Ascending aorta (tissue), 2 donors: ENCODE data around the gene FOXI1. TPM values are rescaled to one million over a fixed set of nuclear protein-coding genes. Genes with fewer than 3 reads are reported as not detected.

ENCODE experiments used
- DNase-seq, 2 donors: peaks; one replicate each; pipeline ENCODE4 v3.0.0-alpha.2; 2019; ENCODE audit warnings: low spot score in 2 of 2
- H3K27ac ChIP-seq, 2 donors: fragments of 200-600 bp; sonication (generic); one replicate each; pipeline ENCODE4 v1.5.1; 2016 to 2017; ENCODE audit warnings: mild to moderate bottlenecking in 1 of 2
- H3K27me3 ChIP-seq: fragments of 200-600 bp; sonication (generic); one replicate; pipeline ENCODE4 v1.5.1; 2017
- H3K36me3 ChIP-seq, 2 donors: fragments of 200-600 bp; sonication (generic); one replicate each; pipeline ENCODE4 v1.5.1; 2016
- H3K4me1 ChIP-seq, 2 donors: fragments of 200-600 bp; sonication (generic); one replicate each; pipeline ENCODE4 v1.5.1; 2016 to 2017; ENCODE audit warnings: mild to moderate bottlenecking in 1 of 2
- H3K4me3 ChIP-seq, 2 donors: fragments of 200-600 bp; sonication (generic); one replicate each; pipeline ENCODE4 v1.5.1; 2016 to 2017; ENCODE audit warnings: mild to moderate bottlenecking in 1 of 2
- H3K9me3 ChIP-seq, 2 donors: fragments of 200-600 bp; sonication (generic); one replicate each; pipeline ENCODE4 v1.5.1; 2016
- intact Hi-C: fragments of 100-400 bp; cut with DNase I; formaldehyde crosslinking; loops from one replicate; pipeline ENCODE4 v1.15.1; 2023
- total RNA-seq: library from RNA; depleted of rRNA; stranded (reverse); fragments of >200 nt; gene quantifications from one replicate; pipeline ENCODE4 v1.1.0, GENCODE V29; 2016
- TF ChIP-seq, protein P1 (sequence below), 3 experiments: fragments of 200-600 bp in 2 of 3; fragments of 450-650 bp in 1 of 3; sonication (generic) in 2 of 3; IDR thresholded peaks; one replicate each; pipeline ENCODE4 v1.5.1; 2016 to 2019; ENCODE audit warnings: antibody characterized with exemption in 3 of 3, mild to moderate bottlenecking in 1 of 3, moderate library complexity in 1 of 3

FOXI1 gene
- total RNA-seq, 1 donor from 2014 or later = not detected

DNA sequence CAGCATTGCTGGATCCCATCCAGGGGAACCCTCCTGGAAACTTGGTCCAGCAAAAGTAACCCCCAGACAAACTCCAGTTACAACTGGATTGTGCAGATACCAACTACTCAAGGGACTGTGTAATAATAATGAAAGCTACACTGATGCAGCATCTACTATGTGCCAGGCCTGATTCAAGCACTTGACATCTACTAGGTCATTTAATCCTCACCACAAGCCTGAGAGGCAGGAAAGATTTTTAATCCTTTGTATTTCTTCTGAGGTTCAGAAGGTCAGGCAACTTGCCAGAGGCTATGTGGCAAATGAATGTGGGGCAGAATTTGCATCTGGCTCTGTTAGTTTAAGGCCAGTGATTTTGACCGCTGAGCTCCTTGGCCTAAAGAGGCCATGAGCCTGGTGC is 29.5 kb upstream of the FOXI1 start:
- DNase-seq = no peak
- H3K27ac ChIP-seq = no peak overlapping the region
- no peaks in the 10 kb centered on the region for H3K9me3 ChIP-seq
- intact Hi-C loops = no loop called here
- H3K4me3 ChIP-seq = no peak overlapping the region
- H3K4me1 ChIP-seq = no peaks in the 10 kb centered on the region
- TF ChIP-seq, protein P1, sequence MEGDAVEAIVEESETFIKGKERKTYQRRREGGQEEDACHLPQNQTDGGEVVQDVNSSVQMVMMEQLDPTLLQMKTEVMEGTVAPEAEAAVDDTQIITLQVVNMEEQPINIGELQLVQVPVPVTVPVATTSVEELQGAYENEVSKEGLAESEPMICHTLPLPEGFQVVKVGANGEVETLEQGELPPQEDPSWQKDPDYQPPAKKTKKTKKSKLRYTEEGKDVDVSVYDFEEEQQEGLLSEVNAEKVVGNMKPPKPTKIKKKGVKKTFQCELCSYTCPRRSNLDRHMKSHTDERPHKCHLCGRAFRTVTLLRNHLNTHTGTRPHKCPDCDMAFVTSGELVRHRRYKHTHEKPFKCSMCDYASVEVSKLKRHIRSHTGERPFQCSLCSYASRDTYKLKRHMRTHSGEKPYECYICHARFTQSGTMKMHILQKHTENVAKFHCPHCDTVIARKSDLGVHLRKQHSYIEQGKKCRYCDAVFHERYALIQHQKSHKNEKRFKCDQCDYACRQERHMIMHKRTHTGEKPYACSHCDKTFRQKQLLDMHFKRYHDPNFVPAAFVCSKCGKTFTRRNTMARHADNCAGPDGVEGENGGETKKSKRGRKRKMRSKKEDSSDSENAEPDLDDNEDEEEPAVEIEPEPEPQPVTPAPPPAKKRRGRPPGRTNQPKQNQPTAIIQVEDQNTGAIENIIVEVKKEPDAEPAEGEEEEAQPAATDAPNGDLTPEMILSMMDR (IDR thresholded peaks at IDR 0.05) = no peak
- H3K27me3 ChIP-seq = no peaks in the 10 kb centered on the region
- no peaks in the 10 kb centered on the region for H3K36me3 ChIP-seq

DNA sequence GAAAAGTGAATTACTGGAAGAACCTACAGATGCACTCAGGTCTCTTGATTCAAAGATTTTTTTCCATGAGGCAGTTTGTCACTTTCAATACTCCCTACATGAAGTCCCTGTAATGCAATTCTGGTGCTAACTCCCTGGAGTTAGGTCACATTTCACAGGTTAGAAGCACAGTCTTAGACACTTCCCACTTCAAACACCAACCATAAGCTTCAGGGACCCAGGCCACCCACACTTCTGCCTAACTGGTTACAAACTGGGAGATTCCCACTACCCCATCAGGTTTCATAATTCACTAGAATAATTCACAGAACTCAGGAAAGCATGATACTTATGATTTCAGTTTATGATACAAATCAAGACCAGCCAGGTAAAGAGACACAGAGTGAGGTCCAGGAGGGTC is 29.0 kb upstream of the FOXI1 start:
- no peaks in the 10 kb centered on the region for H3K36me3 ChIP-seq
- intact Hi-C loops = no loop called here
- H3K4me3 ChIP-seq = no peak overlapping the region
- no peaks in the 10 kb centered on the region for H3K4me1 ChIP-seq
- H3K27ac ChIP-seq = no peak overlapping the region
- no peaks in the 10 kb centered on the region for H3K27me3 ChIP-seq
- H3K9me3 ChIP-seq = no peaks in the 10 kb centered on the region
- DNase-seq = no peak
- TF ChIP-seq, protein P1 (IDR thresholded peaks at IDR 0.05) = no peak

DNA sequence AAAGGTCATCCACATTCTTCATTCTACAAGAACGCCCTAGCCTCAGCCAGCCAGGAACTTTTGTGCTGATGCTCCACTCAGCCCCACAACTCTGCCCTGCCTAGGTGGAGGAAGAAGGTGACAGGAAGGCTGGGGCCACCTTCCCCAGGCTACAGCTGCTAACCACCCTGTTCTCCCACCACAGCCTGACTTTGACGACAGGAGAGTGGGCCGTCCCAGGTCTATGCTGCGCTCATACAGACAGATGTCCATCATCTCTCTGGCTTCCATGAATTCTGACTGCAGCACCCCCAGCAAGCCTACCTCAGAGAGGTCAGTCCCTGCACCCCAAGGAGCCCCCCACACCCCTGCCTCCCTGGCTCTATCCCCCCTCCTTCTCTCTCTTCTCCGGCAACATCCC is 28.2 kb upstream of the FOXI1 start:
- TF ChIP-seq, protein P1 (IDR thresholded peaks at IDR 0.05) = no peak

DNA sequence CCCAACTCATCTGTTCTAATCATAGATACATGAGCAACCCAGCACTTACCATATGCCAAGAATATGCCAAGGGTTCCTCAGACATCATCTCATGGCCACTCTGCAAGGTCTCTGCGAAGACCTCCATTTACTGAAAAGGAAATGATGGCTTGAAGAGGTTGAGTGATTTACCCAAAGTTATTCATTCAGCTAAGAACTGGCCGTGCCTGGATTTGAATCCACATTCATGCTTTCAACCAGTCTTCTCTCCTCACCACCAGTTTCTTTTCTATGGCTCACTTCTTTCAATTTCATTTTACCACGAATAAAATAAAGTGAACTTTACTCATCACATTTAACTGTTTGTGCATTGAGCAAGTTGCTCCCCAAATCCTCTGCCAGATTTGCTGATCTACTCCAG is 27.2 kb upstream of the FOXI1 start:
- Histone ChIP-seq H3K4me1 (no peaks in the 10 kb centered on the region), H3K36me3 (no peaks in the 10 kb centered on the region), H3K27me3 (no peaks in the 10 kb centered on the region), H3K4me3 (no peak overlapping the region), H3K27ac (no peak overlapping the region), H3K9me3 (no peaks in the 10 kb centered on the region)
- TF ChIP-seq, protein P1 (IDR thresholded peaks at IDR 0.05) = no peak
- no peak for DNase-seq
- intact Hi-C loops = no loop called here

More for the DNA sequence above, 28.2 kb upstream of the FOXI1 start:
- H3K9me3 ChIP-seq = no peaks in the 10 kb centered on the region
- no peak overlapping the region for H3K4me3 ChIP-seq
- H3K36me3 ChIP-seq = no peaks in the 10 kb centered on the region
- intact Hi-C loops = no loop called here
- no peak overlapping the region for H3K27ac ChIP-seq
- DNase-seq = no peak
- H3K27me3 ChIP-seq = no peaks in the 10 kb centered on the region
- no peaks in the 10 kb centered on the region for H3K4me1 ChIP-seq

DNA sequence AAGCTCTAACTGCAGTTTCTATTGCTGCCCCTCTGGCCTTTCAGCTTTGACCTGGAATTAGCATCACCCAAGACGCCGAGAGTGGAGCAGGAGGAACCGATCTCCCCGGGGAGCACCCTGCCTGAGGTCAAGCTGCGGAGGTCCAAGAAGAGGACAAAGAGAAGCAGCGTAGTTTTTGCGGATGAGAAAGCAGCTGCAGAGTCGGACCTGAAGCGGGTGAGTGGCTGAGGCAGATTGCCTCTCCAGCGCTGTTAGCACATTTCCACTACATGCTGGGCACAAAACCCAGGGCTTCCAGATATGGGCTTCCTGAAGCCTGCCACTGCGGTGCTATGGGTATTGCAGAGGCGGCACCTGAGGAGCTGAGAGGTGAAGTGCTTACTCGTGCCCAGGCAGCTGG is 26.8 kb upstream of the FOXI1 start:
- TF ChIP-seq, protein P1 (IDR thresholded peaks at IDR 0.05) = no peak
- H3K27ac ChIP-seq = no peak overlapping the region
- H3K36me3 ChIP-seq = no peaks in the 10 kb centered on the region
- H3K9me3 ChIP-seq = no peaks in the 10 kb centered on the region
- H3K27me3 ChIP-seq = no peaks in the 10 kb centered on the region
- no peaks in the 10 kb centered on the region for H3K4me1 ChIP-seq
- intact Hi-C loops = no loop called here
- peak in 1 of 2 donors; percentile 21 for DNase-seq
- no peak overlapping the region for H3K4me3 ChIP-seq

DNA sequence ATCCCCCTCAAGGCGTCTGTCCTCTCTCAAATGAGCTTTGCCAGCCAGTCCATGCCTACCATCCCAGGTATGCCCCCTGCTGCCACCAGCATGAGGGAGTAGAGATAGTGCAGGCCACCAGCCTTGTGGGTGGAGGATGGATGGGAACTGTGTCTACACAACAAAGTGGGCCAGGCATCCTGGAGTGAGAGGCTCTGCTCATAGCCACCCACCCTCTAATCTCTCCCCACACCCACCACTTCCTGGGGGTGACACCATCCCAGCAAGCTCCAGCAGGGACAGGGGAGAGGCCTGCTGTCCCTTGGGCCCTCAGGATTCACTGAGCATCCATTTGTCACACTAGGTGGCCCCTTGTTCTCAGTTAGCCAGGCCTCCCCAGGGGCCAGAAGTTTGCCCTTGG is 25.5 kb upstream of the FOXI1 start:
- H3K36me3 ChIP-seq = no peaks in the 10 kb centered on the region
- intact Hi-C loops = no loop called here
- TF ChIP-seq, protein P1 (IDR thresholded peaks at IDR 0.05) = no peak
- no peak overlapping the region for H3K27ac ChIP-seq
- no peak overlapping the region for H3K4me3 ChIP-seq
- DNase-seq = peak in 1 of 2 donors; percentile 33
- H3K9me3 ChIP-seq = no peaks in the 10 kb centered on the region
- H3K4me1 ChIP-seq = no peaks in the 10 kb centered on the region
- no peaks in the 10 kb centered on the region for H3K27me3 ChIP-seq
